Caco-2 (cell line): Measurements from ENCODE around the gene D2HGDH. TPM values are rescaled to one million over a fixed set of nuclear protein-coding genes. Genes with fewer than 3 reads are reported as not detected.
"Not testable (repeated sequence)": the region's sequence is repeated elsewhere in the genome, so short reads cannot be mapped to it uniquely, and the experiment has no call there.

ENCODE experiments used
- BruUV-seq: library from RNA; stranded (reverse); fragments of 400-500 nt; replicated peaks from 2 replicates; lab custom pipeline; 2021; lab: Mats Ljungman, UMichigan
- CTCF ChIA-PET: fragments of 300-600 bp; sonication (Branson Sonifier 250); formaldehyde crosslinking; loops from one replicate; lab custom pipeline; 2022; ENCODE audit warnings: antibody characterized with exemption; lab: Charles Lee
- POLR2A ChIA-PET: fragments of 300-600 bp; sonication (Branson Sonifier 250); formaldehyde crosslinking; loops from one replicate; lab custom pipeline; 2022; ENCODE audit warnings: antibody characterized with exemption; lab: Charles Lee
- DNase-seq, 2 experiments: peaks; one replicate each; pipeline versions ENCODE4 v3.0.0 to v3.0.0-alpha.2; 2020 to 2022
- H3K27me3 ChIP-seq: replicated peaks from 2 replicates; pipeline ENCODE4 v1.6.0; 2011; ENCODE audit warnings: low read length; ENCODE audit not compliant: control insufficient read depth, insufficient read depth
- H3K36me3 ChIP-seq: 2 replicates; pipeline ENCODE4 v1.5.1; 2011; ENCODE audit warnings: low read length; ENCODE audit not compliant: control insufficient read depth, insufficient read depth
- H3K4me1 ChIP-seq: fragments of 250-450 bp; sonication (Bioruptor Pico); 2 replicates; pipeline ENCODE4 v1.5.1; 2020; ENCODE audit warnings: mild to moderate bottlenecking
- H3K4me3 ChIP-seq: 2 replicates; pipeline ENCODE4 v1.5.1; 2011; ENCODE audit warnings: low read depth, mild to moderate bottlenecking, control low read depth, low read length
- H3K9me3 ChIP-seq: fragments of 250-450 bp; sonication (Bioruptor Pico); 2 replicates; pipeline ENCODE4 v1.5.1; 2020; ENCODE audit warnings: mild to moderate bottlenecking, moderate library complexity
- H3K27ac Mint-ChIP-seq: one replicate; pipeline ENCODE4 v1.8.0; 2022; ENCODE audit warnings: mixed read lengths; ENCODE audit not compliant: unreplicated experiment
- H3K27me3 Mint-ChIP-seq: one replicate; pipeline ENCODE4 v1.8.0; 2022; ENCODE audit warnings: mixed read lengths; ENCODE audit not compliant: insufficient read depth, unreplicated experiment
- H3K36me3 Mint-ChIP-seq: one replicate; pipeline ENCODE4 v1.8.0; 2022; ENCODE audit warnings: mild to moderate bottlenecking, mixed read lengths; ENCODE audit not compliant: insufficient read depth, unreplicated experiment
- H3K4me1 Mint-ChIP-seq: one replicate; pipeline ENCODE4 v1.8.0; 2022; ENCODE audit warnings: low read depth, mixed read lengths; ENCODE audit not compliant: unreplicated experiment
- H3K4me3 Mint-ChIP-seq: one replicate; pipeline ENCODE4 v1.8.0; 2022; ENCODE audit warnings: mild to moderate bottlenecking, moderate library complexity, mixed read lengths; ENCODE audit not compliant: unreplicated experiment
- H3K9me3 Mint-ChIP-seq: one replicate; pipeline ENCODE4 v1.8.0; 2022; ENCODE audit warnings: mixed read lengths; ENCODE audit not compliant: unreplicated experiment
- intact Hi-C: fragments of 100-400 bp; cut with micrococcal nuclease; formaldehyde crosslinking; loops from one replicate; pipeline ENCODE4 v1.10.0; 2022; ENCODE audit not compliant: unreplicated experiment
- total RNA-seq: library from RNA; stranded (reverse); gene quantifications from 2 replicates; pipeline ENCODE4 v1.2.3, GENCODE V29; 2022
- TF ChIP-seq, protein P1 (sequence below), 2 experiments: fragments of 200-600 bp in 1 of 2; IDR thresholded peaks; 1 replicate in 1 of 2; 2 replicates in 1 of 2; pipeline versions ENCODE4 v1.5.1 to v1.8.0; 2011 to 2022; ENCODE audit warnings: antibody characterized with exemption in 1 of 2, control low read depth in 1 of 2, inconsistent platforms in 1 of 2, low read depth in 1 of 2, low read length in 1 of 2, mild to moderate bottlenecking in 1 of 2, moderate library complexity in 1 of 2; ENCODE audit not compliant: insufficient read depth in 1 of 2, severe bottlenecking in 1 of 2, unreplicated experiment in 1 of 2

Gene D2HGDH
- total RNA-seq, 1 experiment from 2014 or later: 35.4 TPM

DNA sequence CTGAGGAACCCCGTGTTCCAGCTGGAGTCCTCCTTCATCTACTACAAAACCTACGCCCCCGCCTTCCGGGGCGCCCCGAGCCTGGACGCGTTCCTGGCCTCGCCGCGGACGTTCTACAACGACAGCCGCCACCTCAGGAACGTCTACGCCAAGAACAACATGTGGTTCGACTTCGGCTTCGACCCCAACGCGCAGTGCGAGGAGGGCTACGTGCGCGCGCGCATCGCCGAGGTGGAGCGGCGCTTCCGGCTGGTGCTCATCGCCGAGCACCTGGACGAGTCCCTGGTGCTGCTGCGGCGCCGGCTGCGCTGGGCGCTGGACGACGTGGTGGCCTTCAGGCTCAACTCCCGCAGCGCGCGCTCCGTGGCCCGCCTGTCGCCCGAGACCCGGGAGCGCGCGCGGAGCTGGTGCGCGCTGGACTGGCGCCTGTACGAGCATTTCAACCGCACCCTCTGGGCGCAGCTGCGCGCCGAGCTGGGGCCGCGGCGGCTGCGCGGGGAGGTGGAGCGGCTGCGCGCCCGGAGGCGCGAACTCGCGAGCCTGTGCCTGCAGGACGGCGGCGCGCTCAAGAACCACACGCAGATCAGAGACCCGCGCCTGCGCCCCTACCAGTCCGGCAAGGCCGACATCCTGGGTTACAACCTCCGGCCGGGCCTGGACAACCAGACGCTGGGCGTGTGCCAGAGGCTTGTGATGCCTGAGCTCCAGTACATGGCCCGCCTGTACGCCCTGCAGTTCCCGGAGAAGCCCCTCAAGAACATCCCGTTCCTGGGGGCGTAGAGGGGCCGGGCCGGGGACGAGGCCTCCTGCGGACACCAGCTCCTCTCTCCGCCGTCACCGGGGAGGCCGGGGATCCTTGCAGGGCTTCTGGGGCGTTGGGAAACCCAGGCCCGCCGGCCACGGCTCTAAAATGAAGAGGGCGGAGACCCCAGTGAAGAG is 69.2 kb downstream of the D2HGDH start:
- no peaks in the 10 kb centered on the region for H3K4me1 ChIP-seq
- no peaks in the 10 kb centered on the region for H3K27me3 Mint-ChIP-seq
- intact Hi-C loops: no loop called here
- H3K36me3 ChIP-seq: no peaks in the 10 kb centered on the region
- no peaks in the 10 kb centered on the region for H3K4me1 Mint-ChIP-seq
- DNase-seq: no peak
- BruUV-seq: no TSS peak
- TF ChIP-seq, protein P1, sequence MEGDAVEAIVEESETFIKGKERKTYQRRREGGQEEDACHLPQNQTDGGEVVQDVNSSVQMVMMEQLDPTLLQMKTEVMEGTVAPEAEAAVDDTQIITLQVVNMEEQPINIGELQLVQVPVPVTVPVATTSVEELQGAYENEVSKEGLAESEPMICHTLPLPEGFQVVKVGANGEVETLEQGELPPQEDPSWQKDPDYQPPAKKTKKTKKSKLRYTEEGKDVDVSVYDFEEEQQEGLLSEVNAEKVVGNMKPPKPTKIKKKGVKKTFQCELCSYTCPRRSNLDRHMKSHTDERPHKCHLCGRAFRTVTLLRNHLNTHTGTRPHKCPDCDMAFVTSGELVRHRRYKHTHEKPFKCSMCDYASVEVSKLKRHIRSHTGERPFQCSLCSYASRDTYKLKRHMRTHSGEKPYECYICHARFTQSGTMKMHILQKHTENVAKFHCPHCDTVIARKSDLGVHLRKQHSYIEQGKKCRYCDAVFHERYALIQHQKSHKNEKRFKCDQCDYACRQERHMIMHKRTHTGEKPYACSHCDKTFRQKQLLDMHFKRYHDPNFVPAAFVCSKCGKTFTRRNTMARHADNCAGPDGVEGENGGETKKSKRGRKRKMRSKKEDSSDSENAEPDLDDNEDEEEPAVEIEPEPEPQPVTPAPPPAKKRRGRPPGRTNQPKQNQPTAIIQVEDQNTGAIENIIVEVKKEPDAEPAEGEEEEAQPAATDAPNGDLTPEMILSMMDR (IDR thresholded peaks at IDR 0.05; ENCODE audit: insufficient read depth in 1 of 2, low read depth in 1 of 2, low read length in 1 of 2, severe bottlenecking in 1 of 2, unreplicated experiment in 1 of 2): no peak
- ChIA-PET CTCF (no interaction called here), POLR2A (no interaction called here)
- H3K27ac Mint-ChIP-seq: no peak overlapping the region
- H3K4me3 Mint-ChIP-seq: no peak overlapping the region
- no peaks in the 10 kb centered on the region for H3K9me3 ChIP-seq
- H3K4me3 ChIP-seq: no peak overlapping the region
- no peaks in the 10 kb centered on the region for H3K9me3 Mint-ChIP-seq
- no peaks in the 10 kb centered on the region for H3K36me3 Mint-ChIP-seq
- no peaks in the 10 kb centered on the region for H3K27me3 ChIP-seq

DNA sequence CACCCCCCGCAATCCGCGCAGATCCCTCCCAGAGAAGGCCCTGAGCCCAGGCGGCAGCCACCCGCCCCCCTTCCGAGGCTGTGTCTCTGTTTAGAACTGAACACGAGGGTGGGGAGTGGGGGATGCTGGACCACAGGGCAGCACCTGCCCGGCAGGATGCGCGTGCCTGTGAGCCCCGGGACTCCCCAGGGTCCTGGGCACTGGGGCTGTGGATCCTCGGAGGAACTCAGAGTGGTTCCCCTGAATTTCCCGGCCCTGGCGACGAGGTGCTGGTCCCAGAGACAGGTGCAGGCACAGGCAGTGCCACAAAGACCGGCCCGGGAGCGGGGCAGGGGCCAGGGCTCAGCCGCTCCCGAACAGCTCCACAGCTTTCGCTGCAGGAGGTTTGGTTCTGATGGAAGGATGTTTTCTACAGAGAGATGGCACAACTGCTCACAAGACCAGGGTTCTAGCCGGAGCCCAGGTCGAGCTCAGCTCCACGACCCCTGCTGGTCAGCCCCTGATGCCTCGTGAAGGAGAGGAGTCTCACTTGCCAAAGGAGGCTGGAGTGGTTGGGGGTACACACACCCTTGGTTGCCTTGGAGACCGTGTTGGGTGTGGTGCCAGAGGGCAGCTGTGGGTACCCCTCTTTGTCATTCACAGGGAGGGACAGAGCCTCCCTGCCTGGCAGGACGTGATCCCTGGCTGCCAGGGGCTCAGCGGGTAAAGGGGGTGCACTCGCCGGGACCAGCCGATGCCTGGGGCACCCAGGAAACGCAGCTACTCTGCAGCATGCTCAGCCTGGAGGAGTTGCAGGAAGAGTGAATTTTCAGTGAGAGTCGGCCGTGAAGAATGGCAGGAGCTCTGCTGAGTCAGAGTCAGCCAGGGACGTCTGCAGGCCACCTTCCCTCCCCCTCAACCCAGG is 70.1 kb downstream of the D2HGDH start:
- Histone ChIP-seq H3K9me3 (no peaks in the 10 kb centered on the region), H3K4me3 (no peak overlapping the region), H3K4me1 (no peaks in the 10 kb centered on the region), H3K36me3 (no peaks in the 10 kb centered on the region), H3K27me3 (no peaks in the 10 kb centered on the region)
- no peak for DNase-seq
- Mint-ChIP-seq H3K36me3 (no peaks in the 10 kb centered on the region), H3K9me3 (no peaks in the 10 kb centered on the region), H3K4me3 (no peak overlapping the region), H3K27me3 (no peaks in the 10 kb centered on the region), H3K27ac (no peak overlapping the region), H3K4me1 (no peaks in the 10 kb centered on the region)
- CTCF ChIA-PET: no interaction called here
- BruUV-seq: no TSS peak
- POLR2A ChIA-PET: no interaction called here
- TF ChIP-seq, protein P1 (IDR thresholded peaks at IDR 0.05; ENCODE audit: insufficient read depth in 1 of 2, low read depth in 1 of 2, low read length in 1 of 2, severe bottlenecking in 1 of 2, unreplicated experiment in 1 of 2): no peak
- intact Hi-C loops: no loop called here

DNA sequence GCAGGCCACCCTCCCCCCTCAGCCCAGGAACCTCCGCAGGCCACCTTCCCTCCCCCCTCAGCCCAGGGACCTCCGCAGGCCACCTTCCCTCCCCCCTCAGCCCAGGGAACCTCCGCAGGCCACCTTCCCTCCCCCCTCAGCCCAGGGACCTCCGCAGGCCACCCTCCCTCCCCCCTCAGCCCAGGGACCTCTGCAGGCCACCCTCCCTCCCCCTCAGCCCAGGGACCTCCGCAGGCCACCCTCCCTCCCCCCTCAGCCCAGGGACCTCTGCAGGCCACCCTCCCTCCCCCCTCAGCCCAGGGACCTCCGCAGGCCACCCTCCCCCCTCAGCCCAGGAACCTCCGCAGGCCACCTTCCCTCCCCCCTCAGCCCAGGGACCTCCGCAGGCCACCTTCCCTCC is 71.8 kb downstream of the D2HGDH start:
- H3K4me3 ChIP-seq, H3K36me3 ChIP-seq, H3K9me3 ChIP-seq, H3K27me3 Mint-ChIP-seq, H3K4me3 Mint-ChIP-seq, H3K27ac Mint-ChIP-seq, H3K36me3 Mint-ChIP-seq, BruUV-seq, POLR2A ChIA-PET, H3K4me1 Mint-ChIP-seq, DNase-seq, CTCF ChIA-PET, intact Hi-C loops, H3K4me1 ChIP-seq, H3K27me3 ChIP-seq, H3K9me3 Mint-ChIP-seq: not testable (repeated sequence)
